HG02973 (cell line): ENCODE data around the gene WWOX.

Experiments used
- ATAC-seq: cut with Tn5 transposase; IDR thresholded peaks from one replicate; pipeline ENCODE4 v1.9.1; 2021; ENCODE audit warnings: moderate library complexity; ENCODE audit not compliant: unreplicated experiment

WWOX gene

GRCh38 chr16:78292086-78292843 lies 192.8 kb downstream of the WWOX start:
- ATAC-seq = no peak

DNA sequence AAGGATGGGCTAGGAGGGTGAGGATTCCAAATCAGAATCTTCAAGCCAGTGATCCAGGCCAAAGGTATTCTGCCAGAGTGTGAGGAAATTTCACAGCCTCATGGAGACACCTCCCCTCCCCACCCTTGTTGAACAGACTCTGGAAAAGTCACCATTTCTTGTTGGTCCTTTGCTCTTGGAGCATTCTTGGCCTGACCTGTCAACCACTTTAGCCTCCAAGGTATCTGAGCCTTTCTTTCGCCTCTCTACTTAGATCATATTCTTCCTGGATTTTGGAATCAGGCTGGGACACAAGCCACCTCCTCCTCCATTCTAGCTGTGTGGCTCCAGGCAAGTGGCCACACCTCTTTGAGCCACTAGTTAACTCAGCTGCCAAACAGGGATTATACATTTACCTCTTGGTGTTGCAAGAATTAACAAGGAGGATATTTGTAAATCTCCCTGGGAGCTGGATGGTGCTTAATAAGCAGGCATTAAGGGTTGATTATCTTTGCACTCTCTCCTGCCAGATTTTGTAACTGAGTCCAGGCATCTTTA lies 193.5 kb downstream of the WWOX start:
- ATAC-seq = no peak

DNA sequence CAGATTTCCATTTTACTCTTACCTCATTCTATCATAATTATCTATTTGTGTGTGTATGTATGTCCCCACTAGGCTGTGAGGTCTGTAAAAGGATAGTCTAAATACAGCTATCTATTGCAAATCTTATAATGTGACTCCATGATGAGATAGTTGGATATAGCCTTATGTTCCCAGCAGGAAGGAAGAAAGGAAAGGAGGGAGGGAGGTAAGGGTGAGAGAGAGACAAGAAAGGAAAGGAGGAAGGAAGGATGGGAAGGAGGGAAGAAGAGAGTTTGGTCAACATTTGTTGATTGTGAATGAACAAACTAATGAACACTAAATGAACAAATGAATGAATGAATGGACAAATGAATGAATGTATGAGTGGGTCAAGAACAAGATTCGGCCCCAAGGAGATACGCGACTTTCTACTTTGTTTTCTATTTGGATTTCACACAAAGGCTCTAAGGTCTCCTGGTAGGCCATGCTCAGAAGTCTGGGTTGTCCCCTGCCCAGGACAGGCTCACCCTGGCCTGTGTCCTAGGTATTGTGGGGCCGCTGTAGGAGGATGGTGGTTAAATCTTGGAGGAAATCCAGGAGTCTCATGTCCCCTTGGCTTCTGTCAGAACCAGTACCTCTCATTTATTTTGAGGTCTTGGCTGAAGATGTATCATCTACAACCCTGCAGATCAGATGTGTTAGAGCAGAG lies 195.2 kb downstream of the WWOX start:
- ATAC-seq = no peak

GRCh38 chr16:78297066-78297666 lies 197.7 kb downstream of the WWOX start:
- ATAC-seq = no peak

- no peak for ATAC-seq
Measured at GRCh38 chr16:78298986-78299385, 199.5 kb downstream of the WWOX start.

- ATAC-seq = no peak
Measured at GRCh38 chr16:78300469-78300868, 201.0 kb downstream of the WWOX start.

DNA sequence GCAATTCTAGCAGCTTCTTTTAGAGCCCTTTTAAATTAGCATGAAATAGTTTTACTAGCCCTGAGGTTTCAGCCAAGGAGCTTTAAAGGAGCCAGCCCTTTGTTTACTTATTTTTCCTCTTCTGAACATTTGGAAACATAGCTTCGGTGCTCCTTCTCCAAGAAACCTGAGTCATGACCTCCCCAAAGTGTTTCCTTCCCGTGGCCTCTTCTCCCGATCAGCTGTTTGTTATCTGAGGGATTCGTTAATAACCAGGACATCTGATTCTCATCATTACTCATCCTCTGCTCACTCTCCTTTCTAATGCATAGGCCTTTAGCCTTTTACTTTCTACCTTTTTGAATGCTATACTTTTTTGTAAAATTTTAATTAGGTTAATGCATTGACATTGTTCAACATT lies 204.5 kb downstream of the WWOX start:
- ATAC-seq = no peak

DNA sequence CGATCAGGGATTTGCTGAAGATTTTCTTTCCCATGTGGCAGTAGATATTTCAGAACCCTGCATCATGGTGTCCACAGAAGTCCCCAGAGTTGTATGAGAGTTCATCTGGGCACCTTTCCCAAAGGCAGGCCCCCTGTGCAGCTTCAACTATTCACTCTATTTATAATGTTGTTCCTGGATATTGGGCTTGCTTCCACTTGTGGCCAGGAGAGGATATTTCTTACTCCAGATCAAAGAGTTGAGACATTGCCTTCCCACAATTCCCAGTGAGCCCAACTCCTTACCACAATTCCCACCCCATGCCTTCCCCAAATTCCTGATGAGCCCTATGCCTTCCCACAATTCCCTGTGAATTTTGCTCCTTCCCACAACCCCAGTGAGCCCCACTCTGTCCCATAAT lies 206.9 kb downstream of the WWOX start:
- ATAC-seq = no peak

DNA sequence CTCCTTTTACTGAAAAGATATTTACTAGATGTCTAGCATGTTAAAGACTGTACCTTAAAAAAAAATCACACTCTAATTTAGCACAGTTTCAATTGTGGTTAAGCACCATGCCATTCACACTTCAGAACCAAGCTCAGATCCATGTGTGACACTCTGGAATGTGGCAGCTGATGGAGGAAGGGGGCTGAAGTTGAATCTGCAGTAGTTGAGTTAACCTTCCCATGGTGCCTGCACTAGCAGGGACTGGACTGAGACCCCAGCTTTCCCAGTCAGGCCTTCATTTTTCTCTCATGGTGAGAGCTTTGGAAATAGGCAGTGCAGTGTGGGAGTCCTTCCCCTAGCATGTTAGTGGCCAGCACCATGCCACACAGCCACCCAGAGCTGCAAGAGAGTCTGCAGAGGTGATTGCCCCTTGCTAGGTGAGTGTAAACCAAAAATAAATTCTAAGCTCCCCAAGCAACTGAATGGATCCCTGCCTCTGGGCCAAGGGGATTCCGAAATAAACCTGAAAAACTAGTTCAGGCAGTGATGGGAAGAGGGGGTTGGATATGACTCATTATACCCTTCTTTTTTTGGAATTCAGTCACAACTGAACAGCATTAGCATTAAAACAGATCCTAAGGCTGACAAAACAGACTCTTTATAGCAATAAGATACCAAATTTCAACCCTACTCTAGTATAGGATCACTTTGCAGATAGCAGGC lies 208.5 kb downstream of the WWOX start:
- no peak for ATAC-seq

DNA sequence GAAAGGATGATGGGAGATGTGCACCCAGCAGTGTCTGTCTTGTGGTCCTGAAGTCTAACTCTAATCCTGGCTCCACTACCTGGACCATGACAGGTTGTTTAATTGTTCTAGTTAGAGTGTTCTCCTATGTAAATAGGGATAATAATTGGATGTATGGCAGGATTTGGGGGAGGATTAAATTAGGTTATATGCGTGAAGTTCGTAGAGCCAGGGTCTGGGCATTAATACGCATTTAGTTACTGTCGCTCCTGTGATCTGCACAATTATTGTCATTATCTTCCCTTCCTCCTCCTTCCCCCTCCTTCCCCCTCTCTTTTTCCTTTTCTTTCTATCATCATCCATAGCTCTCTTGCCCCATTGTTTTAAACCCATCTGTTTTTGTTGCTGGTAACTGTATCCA lies 210.3 kb downstream of the WWOX start:
- no peak for ATAC-seq

GRCh38 chr16:78310196-78310595 lies 210.7 kb downstream of the WWOX start:
- no peak for ATAC-seq

- ATAC-seq = no peak
Measured at GRCh38 chr16:78310990-78311561, 211.6 kb downstream of the WWOX start.

- no peak for ATAC-seq
Measured at GRCh38 chr16:78311831-78312230, 212.4 kb downstream of the WWOX start.

DNA sequence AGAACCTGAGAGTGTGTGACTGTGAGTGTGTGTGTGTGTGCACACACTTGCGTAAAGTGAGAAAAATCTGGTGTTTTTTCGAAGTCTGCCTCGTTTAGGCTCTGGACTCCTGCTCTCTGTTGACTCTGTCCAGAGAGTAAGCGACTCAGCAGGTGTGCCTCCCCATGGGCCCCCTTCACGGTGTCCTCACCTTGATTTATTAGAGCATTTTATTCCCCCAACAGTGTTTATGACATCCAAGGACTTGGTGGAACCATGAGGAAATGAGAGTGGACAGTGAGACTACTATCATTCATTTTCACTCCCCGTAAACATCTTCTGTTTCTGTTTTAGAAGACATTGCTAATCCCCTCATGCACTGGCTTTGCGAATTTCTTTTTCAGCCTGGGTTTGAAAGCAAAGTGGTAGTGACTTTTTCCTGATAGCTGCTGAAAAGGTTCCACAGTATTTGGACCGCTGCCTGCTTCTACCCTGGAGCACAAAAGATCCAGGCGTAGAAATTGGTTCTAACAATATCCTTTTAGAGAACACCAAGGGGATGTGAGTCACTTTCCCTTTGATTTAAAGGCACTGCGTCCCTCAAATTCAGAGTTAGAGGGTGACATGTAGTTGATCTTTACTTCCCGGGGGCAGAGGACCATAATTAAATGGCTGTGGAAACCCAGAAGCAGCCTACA lies 218.2 kb downstream of the WWOX start:
- ATAC-seq = no peak

- no peak for ATAC-seq
Measured at GRCh38 chr16:78321620-78322360, 222.3 kb downstream of the WWOX start.

DNA sequence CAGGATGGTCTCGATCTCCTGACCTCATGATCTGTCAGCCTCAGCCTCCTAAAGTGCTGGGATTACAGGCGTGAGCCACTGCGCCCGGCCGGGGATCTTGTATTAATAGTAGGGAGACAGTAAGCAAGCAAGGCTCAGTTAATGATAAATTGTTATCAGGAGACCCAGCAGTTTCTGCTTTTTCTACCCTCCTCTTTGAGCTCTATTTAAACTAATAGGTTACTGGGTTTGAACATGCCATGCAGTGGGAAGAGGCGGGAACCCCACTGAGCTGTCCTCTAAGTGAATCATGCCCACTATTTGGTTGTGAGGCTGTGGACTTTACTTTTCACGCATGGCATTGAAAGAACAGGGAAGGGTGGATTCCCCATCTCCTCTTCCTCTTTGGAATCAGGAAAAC lies 223.9 kb downstream of the WWOX start:
- no peak for ATAC-seq

DNA sequence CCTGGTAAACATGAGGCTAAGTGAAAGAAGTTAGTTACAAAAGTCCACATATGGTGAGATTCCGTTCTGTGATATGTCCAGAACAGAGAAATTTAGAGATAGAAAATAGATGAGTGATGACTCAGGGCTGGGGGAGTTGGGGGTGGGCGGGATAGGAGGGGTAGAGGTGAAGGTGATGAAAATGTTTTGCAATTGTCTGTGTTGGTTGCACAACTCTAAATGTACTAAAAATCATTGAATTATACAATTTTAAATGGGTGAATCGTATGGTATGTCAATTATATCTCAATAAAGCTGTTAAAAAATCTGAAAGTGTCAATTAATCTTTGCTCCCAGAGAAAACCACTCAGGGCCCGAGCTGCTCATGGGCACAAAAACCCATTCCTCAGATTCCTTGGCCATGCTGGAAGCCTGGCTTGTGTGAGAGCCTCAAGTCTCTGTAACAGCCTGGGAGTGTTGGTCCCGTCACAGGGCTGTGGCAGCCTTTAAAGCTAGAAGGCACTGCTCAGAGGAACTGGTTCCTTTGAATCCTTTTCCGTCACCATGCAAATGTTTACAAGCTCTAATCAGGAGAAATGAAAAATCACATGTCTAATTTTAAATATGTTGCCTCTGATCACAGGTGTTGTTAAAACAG lies 225.3 kb downstream of the WWOX start:
- ATAC-seq = no peak

DNA sequence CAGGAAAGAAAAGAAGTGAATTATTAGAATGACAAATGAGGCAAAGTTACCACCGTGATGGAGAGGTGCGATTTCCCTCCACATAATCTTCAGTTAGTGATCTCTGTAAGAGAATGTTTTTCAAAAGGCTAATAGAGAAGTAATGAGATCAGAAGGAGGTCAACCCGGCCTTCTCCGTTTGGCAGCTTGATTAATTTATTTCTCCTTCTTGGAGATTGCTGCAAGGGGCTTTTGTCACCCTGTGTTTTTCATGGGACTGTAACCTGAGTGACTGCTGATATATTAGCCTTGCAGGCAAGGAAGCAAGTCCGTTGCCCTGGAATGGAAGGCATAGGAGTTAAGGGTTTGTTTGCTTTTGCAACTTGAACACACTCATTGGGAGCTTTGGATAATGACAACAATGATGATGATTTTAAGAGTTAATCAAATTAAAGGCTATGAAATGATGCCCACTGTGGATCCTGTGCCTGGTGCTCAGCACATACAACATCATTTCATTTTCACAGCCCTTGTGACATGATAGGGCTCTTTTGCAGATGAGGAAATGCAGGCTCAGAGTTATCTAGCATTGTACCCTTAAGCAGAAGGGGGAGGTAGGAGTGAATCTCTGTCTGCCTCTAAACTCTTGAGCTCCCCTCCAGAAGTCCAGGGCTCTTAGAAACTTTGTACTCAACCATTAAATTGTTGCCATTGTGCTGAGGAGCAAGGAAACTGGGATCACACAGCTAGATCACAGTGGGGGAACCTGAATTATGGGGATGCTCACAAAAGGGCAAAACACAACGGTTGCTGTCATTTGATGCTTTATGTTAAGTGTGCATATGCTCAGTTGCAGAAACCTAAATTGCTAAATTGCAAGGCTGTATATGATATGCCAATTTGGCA lies 226.3 kb downstream of the WWOX start:
- ATAC-seq = no peak
